HCT116 (cell line): ENCODE measurements around the gene OPCML. TPM values are rescaled to one million over a fixed set of nuclear protein-coding genes. Genes with fewer than 3 reads are reported as not detected.

ENCODE experiments used
- ATAC-seq: fragments of 200-7000 bp; cut with Tn5 transposase; 2 replicates; pipeline ENCODE4 v1.9.1; 2020; ENCODE audit warnings: mild to moderate bottlenecking, moderate library complexity
- BruUV-seq: library from RNA; stranded (reverse); fragments of 400-500 nt; replicated peaks from 2 replicates; lab custom pipeline; 2021; lab: Mats Ljungman, UMichigan
- CTCF ChIA-PET: fragments of 300-600 bp; sonication (Branson Sonifier 250); formaldehyde crosslinking; loops from one replicate; lab custom pipeline; 2021; ENCODE audit warnings: antibody characterized with exemption; lab: Charles Lee
- POLR2A ChIA-PET: fragments of 300-600, 350-600 bp; sonication (Branson Sonifier 250); formaldehyde crosslinking; loops from one replicate; lab custom pipeline; 2021; ENCODE audit warnings: antibody characterized with exemption; lab: Charles Lee
- RAD21 ChIA-PET, 2 experiments: fragments of 300-600 bp; sonication (Branson Sonifier 250); formaldehyde crosslinking; loops; one replicate each; lab custom pipeline; 2023; ENCODE audit warnings: low total read pairs in 2 of 2; ENCODE audit not compliant: uncharacterized antibody in 2 of 2, unreplicated experiment in 2 of 2, low non-redundant PET in 1 of 2; lab: Charles Lee
- DNase-seq: peaks from one replicate; pipeline ENCODE4 v3.0.0-alpha.2; 2010; ENCODE audit warnings: low read depth, low spot score
- H2AFZ ChIP-seq: fragments of 200-600 bp; shearing (Covaris generic), sonication (generic); 2 replicates; pipeline ENCODE4 v1.6.1; 2017; ENCODE audit warnings: low read depth, mixed run types, mixed read lengths, antibody characterized with exemption, low read length; ENCODE audit not compliant: poor library complexity, severe bottlenecking
- H3K27ac ChIP-seq: 2 replicates; pipeline ENCODE4 v1.5.1; 2012; ENCODE audit warnings: low read depth, low read length
- H3K27me3 ChIP-seq: fragments of 200-600 bp; sonication (generic); 2 replicates; pipeline ENCODE4 v1.6.1; 2016; ENCODE audit warnings: mixed run types, low read length, mixed read lengths; ENCODE audit not compliant: insufficient read depth
- H3K36me3 ChIP-seq, 2 experiments: fragments of 200-500 bp in 1 of 2; fragments of 200-600 bp in 1 of 2; sonication (Bioruptor generic) in 1 of 2; sonication (generic) in 1 of 2; 2 replicates each; pipeline versions ENCODE4 v1.5.1 to v1.6.1; 2014 to 2016; ENCODE audit warnings: low read length in 2 of 2, inconsistent platforms in 1 of 2, mixed read lengths in 1 of 2, mixed run types in 1 of 2; ENCODE audit not compliant: insufficient read depth in 2 of 2, control insufficient read depth in 1 of 2
- H3K4me1 ChIP-seq, 2 experiments: fragments of 200-600 bp in 1 of 2; sonication (generic) in 1 of 2; 2 replicates each; pipeline versions ENCODE4 v1.5.1 to v1.6.1; 2012 to 2017; ENCODE audit warnings: low read length in 2 of 2, inconsistent platforms in 1 of 2, mild to moderate bottlenecking in 1 of 2, mixed read lengths in 1 of 2, mixed run types in 1 of 2, moderate library complexity in 1 of 2; ENCODE audit not compliant: insufficient read depth in 2 of 2, control insufficient read depth in 1 of 2
- H3K4me2 ChIP-seq: fragments of 200-600 bp; sonication (generic); 2 replicates; pipeline ENCODE4 v1.6.1; 2017; ENCODE audit warnings: mixed run types, low read length, mixed read lengths
- H3K4me3 ChIP-seq, 2 experiments: fragments of 200-600 bp in 1 of 2; sonication (generic) in 1 of 2; replicated peaks in 1 of 2; 2 replicates each; pipeline ENCODE4 v1.5.1; 2011 to 2016; ENCODE audit warnings: low read length in 2 of 2, control low read depth in 1 of 2, low read depth in 1 of 2, mild to moderate bottlenecking in 1 of 2, mixed read lengths in 1 of 2, mixed run types in 1 of 2
- H3K79me2 ChIP-seq: fragments of 200-600 bp; sonication (generic); 2 replicates; pipeline ENCODE4 v1.6.1; 2017; ENCODE audit warnings: mild to moderate bottlenecking, mixed run types, low read length, moderate library complexity, mixed read lengths; ENCODE audit not compliant: insufficient read depth
- H3K9ac ChIP-seq: fragments of 200-600 bp; sonication (generic); 2 replicates; pipeline ENCODE4 v1.6.1; 2016; ENCODE audit warnings: low read length, mixed read lengths
- H3K9me2 ChIP-seq: fragments of 200-600 bp; sonication (generic), shearing (Covaris generic); 2 replicates; pipeline ENCODE4 v1.6.1; 2017; ENCODE audit warnings: mixed run types, mild to moderate bottlenecking, moderate library complexity; ENCODE audit not compliant: insufficient read depth
- H3K9me3 ChIP-seq, 2 experiments: fragments of 200-500 bp in 1 of 2; fragments of 200-600 bp in 1 of 2; sonication (Bioruptor generic) in 1 of 2; sonication (generic) in 1 of 2; 2 replicates each; pipeline ENCODE4 v1.6.1; 2014 to 2017; ENCODE audit warnings: low read length in 2 of 2, mixed read lengths in 2 of 2, inconsistent platforms in 1 of 2, low read depth in 1 of 2, mild to moderate bottlenecking in 1 of 2, mixed run types in 1 of 2, moderate library complexity in 1 of 2; ENCODE audit not compliant: control insufficient read depth in 1 of 2, insufficient read depth in 1 of 2
- H4K20me1 ChIP-seq: fragments of 200-600 bp; sonication (generic), shearing (Covaris generic); 2 replicates; pipeline ENCODE4 v1.6.1; 2017; ENCODE audit warnings: mixed run types, mild to moderate bottlenecking, moderate library complexity; ENCODE audit not compliant: insufficient read depth
- ATF3 ChIP-seq: IDR thresholded peaks from 2 replicates; pipeline ENCODE4 v1.6.1; 2012
- CBX3 ChIP-seq: IDR thresholded peaks from 2 replicates; pipeline ENCODE4 v1.6.1; 2012; ENCODE audit warnings: low read depth
- CTCF ChIP-seq, 3 experiments: fragments of 200-600 bp in 1 of 3; sonication (generic) in 1 of 3; IDR thresholded peaks in 2 of 3; conservative IDR thresholded peaks in 1 of 3; 2 replicates each; pipeline ENCODE4 v1.5.1; 2012 to 2017; ENCODE audit warnings: low read depth in 2 of 3, low read length in 2 of 3, antibody characterized with exemption in 1 of 3, borderline replicate concordance in 1 of 3, control low read depth in 1 of 3, mild to moderate bottlenecking in 1 of 3, mixed read lengths in 1 of 3, mixed run types in 1 of 3, moderate library complexity in 1 of 3; ENCODE audit not compliant: insufficient read depth in 1 of 3
- EGR1 ChIP-seq: IDR thresholded peaks from 2 replicates; pipeline ENCODE4 v1.6.1; 2012; ENCODE audit warnings: low read depth
- EZH2 ChIP-seq: fragments of 200-600 bp; sonication (generic); IDR thresholded peaks from 2 replicates; pipeline ENCODE4 v1.6.1; 2017; ENCODE audit warnings: antibody characterized with exemption, mixed run types
- POLR2A ChIP-seq: IDR thresholded peaks from 2 replicates; pipeline ENCODE4 v1.7.0; 2011; ENCODE audit warnings: borderline replicate concordance; ENCODE audit not compliant: insufficient read depth, insufficient read length; ENCODE audit errors: extremely low read depth
- SRF ChIP-seq: IDR thresholded peaks from 2 replicates; pipeline ENCODE4 v1.6.1; 2012; ENCODE audit warnings: low read depth
- TCF7L2 ChIP-seq: IDR thresholded peaks from 2 replicates; pipeline ENCODE4 v1.7.0; 2011; ENCODE audit warnings: borderline replicate concordance, inconsistent platforms; ENCODE audit not compliant: insufficient read depth, insufficient read length; ENCODE audit errors: extremely low read depth
- ZBTB33 ChIP-seq: IDR thresholded peaks from 2 replicates; pipeline ENCODE4 v1.6.1; 2011; ENCODE audit warnings: mild to moderate bottlenecking, low read length, moderate library complexity; ENCODE audit not compliant: insufficient replicate concordance; ENCODE audit errors: extremely low read depth
- intact Hi-C: fragments of 100-400 bp; cut with micrococcal nuclease; formaldehyde crosslinking; loops from 2 replicates; pipeline ENCODE4 v1.10.0; 2022
- total RNA-seq: library from RNA; stranded (reverse); gene quantifications from one replicate; pipeline ENCODE4 v1.2.1, GENCODE V29; 2021; ENCODE audit not compliant: unreplicated experiment

Gene OPCML
- total RNA-seq, 1 experiment from 2014 or later, result not detected

GRCh38 chr11:132549001-132549400, 983.3 kb downstream of the OPCML start:
- Histone ChIP-seq H4K20me1 (no peaks in the 10 kb centered on the region), H2AFZ (no peak overlapping the region), H3K9me2 (no peaks in the 10 kb centered on the region), H3K4me2 (no peak overlapping the region), H3K9ac (no peak overlapping the region), H3K36me3 (no peaks in the 10 kb centered on the region), H3K4me3 (no peak overlapping the region), H3K27ac (no peak overlapping the region), H3K79me2 (no peaks in the 10 kb centered on the region), H3K9me3 (peaks cover 2 to 20% of the 10 kb centered on the region in 2 experiments; a peak in 2 of 4 replicates), H3K27me3 (no peaks in the 10 kb centered on the region), H3K4me1 (no peaks in the 10 kb centered on the region)
- intact Hi-C loops, result no loop called here
- BruUV-seq, result no TSS peak
- no peak for ATAC-seq
- TF ChIP-seq ZBTB33 (no peak), EZH2 (no peak), SRF (no peak), EGR1 (no peak), TCF7L2 (no peak), CTCF (IDR thresholded peaks at IDR 0.05 in 2 of 3, conservative IDR thresholded peaks at IDR 0.05 in 1 of 3; ENCODE audit: borderline replicate concordance in 1 of 3, insufficient read depth in 1 of 3, low read depth in 2 of 3, low read length in 2 of 3) (no peak), CBX3 (no peak), ATF3 (no peak), POLR2A (no peak)
- RAD21 ChIA-PET, result no interaction called here
- CTCF ChIA-PET, result no interaction called here
- POLR2A ChIA-PET, result no interaction called here
- no peak for DNase-seq
